Measurements from ENCODE around the gene CALCOCO2.

The CALCOCO2 gene

DNA sequence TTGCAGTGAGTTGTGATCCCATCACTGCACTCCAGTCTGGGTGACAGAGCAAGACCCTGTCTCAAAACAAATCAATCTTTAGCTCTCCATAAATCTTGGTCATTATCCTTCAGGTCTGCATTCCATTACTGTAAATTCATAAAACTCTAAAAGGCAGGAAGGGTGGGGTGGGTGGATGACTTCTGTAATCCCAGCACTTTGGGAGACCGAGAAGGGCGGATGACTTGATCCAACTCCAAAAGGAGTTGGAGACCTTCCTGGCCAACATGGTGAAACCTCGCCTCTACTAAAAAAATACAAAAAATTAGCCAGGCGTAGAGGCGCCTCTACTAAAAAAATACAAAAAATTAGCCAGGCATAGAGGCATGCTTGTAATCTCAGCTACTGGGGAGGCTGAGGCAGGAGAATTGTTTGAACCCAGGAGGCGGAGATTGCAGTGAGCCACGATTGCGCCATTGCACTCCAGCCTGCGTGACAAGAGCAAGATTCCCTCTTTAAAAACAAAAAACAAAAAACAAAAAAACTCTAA lies 75.2 kb downstream of the CALCOCO2 start:
- no peaks in the 10 kb centered on the region for H3K27me3 ChIP-seq (ENCODE audit: insufficient read depth, poor library complexity, severe bottlenecking)
- TF ChIP-seq CTCF (IDR thresholded peaks at IDR 0.05; ENCODE audit: insufficient read depth, low read length), result no peak
- TF ChIP-seq REST (IDR thresholded peaks at IDR 0.05; ENCODE audit: insufficient replicate concordance, low read depth), result no peak
- no peak for TF ChIP-seq GABPA (IDR thresholded peaks at IDR 0.05; ENCODE audit: low read depth)
- TF ChIP-seq SPI1 (IDR thresholded peaks at IDR 0.05; ENCODE audit: borderline replicate concordance, low read depth), result no peak
- no peak for TF ChIP-seq POLR2AphosphoS5 (IDR thresholded peaks at IDR 0.05; ENCODE audit: low read depth)
- no peak for DNase-seq (ENCODE audit: low read depth in 1 of 2, low spot score in 1 of 2)
- H3K4me3 ChIP-seq (replicated peaks; ENCODE audit: insufficient read depth, low read length), result no peak overlapping the region
- no peak overlapping the region for H3K27ac ChIP-seq (replicated peaks)

GRCh38 chr17:48907713-48908046 lies 76.8 kb downstream of the CALCOCO2 start:
- Histone ChIP-seq H3K27ac (replicated peaks) (peak overlapping the region; percentile 92), H3K4me3 (replicated peaks; ENCODE audit: insufficient read depth, low read length) (peak overlapping the region; percentile 87), H3K27me3 (ENCODE audit: insufficient read depth, poor library complexity, severe bottlenecking) (no peaks in the 10 kb centered on the region)
- TF ChIP-seq CTCF (IDR thresholded peaks at IDR 0.05; ENCODE audit: insufficient read depth, low read length) (no peak), REST (IDR thresholded peaks at IDR 0.05; ENCODE audit: insufficient replicate concordance, low read depth) (no peak), SPI1 (IDR thresholded peaks at IDR 0.05; ENCODE audit: borderline replicate concordance, low read depth) (no peak), POLR2AphosphoS5 (IDR thresholded peaks at IDR 0.05; ENCODE audit: low read depth) (no peak), GABPA (IDR thresholded peaks at IDR 0.05; ENCODE audit: low read depth) (no peak)
- no peak for DNase-seq (ENCODE audit: low read depth in 1 of 2, low spot score in 1 of 2)

- DNase-seq (ENCODE audit: low read depth in 1 of 2, low spot score in 1 of 2), result peak; percentile 94 to 95
- Histone ChIP-seq H3K27ac (replicated peaks) (peak within 1 kb of the TSS; percentile 92), H3K4me3 (replicated peaks; ENCODE audit: insufficient read depth, low read length) (peak within 1 kb of the TSS; percentile 87), H3K27me3 (ENCODE audit: insufficient read depth, poor library complexity, severe bottlenecking) (no peaks in the 10 kb centered on the region)
- peak; percentile 24 for TF ChIP-seq REST (IDR thresholded peaks at IDR 0.05; ENCODE audit: insufficient replicate concordance, low read depth)
- TF ChIP-seq POLR2AphosphoS5 (IDR thresholded peaks at IDR 0.05; ENCODE audit: low read depth), result peak; percentile 95
- TF ChIP-seq CTCF (IDR thresholded peaks at IDR 0.05; ENCODE audit: insufficient read depth, low read length), result no peak
- TF ChIP-seq SPI1 (IDR thresholded peaks at IDR 0.05; ENCODE audit: borderline replicate concordance, low read depth), result 0 out of 2 replicates have a peak, but pooled peaks have one; percentile 11
Measured at GRCh38 chr17:48908047-48908843, 77.4 kb downstream of the CALCOCO2 start, which contains the start of gene UBE2Z. Gene UBE2Z (plus strand): TSS chr17:48908407. CDS start chr17:48908504, 97 bp downstream.

Data from HL-60 (cell line).